NCI-H187 (cell line): ENCODE data around the gene RRBP1.
A peak's percentile ranks its signal among the peaks of the same experiment; 100 is the strongest.

Experiments used
- DNase-seq, 2 experiments: peaks; one replicate each; lab custom pipeline; 2025; lab: John Stamatoyannopoulos, UW

The RRBP1 gene, protein sequence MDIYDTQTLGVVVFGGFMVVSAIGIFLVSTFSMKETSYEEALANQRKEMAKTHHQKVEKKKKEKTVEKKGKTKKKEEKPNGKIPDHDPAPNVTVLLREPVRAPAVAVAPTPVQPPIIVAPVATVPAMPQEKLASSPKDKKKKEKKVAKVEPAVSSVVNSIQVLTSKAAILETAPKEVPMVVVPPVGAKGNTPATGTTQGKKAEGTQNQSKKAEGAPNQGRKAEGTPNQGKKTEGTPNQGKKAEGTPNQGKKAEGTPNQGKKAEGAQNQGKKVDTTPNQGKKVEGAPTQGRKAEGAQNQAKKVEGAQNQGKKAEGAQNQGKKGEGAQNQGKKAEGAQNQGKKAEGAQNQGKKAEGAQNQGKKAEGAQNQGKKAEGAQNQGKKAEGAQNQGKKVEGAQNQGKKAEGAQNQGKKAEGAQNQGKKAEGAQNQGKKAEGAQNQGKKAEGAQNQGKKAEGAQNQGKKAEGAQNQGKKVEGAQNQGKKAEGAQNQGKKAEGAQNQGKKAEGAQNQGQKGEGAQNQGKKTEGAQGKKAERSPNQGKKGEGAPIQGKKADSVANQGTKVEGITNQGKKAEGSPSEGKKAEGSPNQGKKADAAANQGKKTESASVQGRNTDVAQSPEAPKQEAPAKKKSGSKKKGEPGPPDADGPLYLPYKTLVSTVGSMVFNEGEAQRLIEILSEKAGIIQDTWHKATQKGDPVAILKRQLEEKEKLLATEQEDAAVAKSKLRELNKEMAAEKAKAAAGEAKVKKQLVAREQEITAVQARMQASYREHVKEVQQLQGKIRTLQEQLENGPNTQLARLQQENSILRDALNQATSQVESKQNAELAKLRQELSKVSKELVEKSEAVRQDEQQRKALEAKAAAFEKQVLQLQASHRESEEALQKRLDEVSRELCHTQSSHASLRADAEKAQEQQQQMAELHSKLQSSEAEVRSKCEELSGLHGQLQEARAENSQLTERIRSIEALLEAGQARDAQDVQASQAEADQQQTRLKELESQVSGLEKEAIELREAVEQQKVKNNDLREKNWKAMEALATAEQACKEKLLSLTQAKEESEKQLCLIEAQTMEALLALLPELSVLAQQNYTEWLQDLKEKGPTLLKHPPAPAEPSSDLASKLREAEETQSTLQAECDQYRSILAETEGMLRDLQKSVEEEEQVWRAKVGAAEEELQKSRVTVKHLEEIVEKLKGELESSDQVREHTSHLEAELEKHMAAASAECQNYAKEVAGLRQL (N-terminal part only)

DNA sequence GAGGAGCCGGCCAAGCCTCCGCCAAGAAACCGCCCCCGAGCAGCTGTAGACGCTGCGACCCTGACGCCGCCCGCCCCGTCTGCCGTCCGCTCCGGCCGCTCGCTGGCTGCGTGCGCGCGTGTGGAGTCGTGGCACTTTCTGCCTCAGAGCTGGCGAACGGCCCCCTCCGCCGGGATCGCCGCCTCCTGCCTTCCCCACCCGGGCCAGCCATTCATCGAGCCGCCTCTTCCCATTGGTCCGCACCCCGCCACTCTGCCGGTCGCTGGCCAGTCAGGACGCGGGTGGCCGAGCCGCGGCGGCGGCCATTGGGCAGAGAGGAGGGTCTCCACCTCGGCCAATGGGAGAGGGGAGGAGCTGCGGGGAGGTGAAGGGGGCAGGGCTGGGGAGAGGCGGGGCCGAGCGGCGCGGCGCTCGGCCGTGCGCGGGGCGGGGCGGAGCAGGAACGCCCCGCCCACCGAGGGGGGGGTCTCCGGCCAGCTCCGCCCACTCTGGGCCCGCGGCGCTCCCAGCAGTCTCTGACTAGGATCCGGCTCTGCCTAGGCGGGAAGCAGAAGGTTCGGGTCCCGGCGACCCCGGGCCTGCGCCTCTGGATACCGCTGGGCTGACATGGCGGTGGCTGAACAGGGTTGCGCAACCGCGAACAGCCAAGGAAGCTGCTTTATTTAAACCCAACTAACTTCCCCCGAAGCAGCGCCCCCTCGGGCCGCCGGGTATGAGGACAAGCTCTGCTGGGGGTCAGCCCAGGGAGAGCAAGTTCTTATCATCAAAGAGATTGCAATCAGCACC is at the start of gene RRBP1:
RRBP1 (minus strand) TSS at position 140 of the 786 bp plus-strand sequence. CDS start 21,735 bp downstream, outside the sequence.
- peak; percentile 72 to 94 for DNase-seq

DNA sequence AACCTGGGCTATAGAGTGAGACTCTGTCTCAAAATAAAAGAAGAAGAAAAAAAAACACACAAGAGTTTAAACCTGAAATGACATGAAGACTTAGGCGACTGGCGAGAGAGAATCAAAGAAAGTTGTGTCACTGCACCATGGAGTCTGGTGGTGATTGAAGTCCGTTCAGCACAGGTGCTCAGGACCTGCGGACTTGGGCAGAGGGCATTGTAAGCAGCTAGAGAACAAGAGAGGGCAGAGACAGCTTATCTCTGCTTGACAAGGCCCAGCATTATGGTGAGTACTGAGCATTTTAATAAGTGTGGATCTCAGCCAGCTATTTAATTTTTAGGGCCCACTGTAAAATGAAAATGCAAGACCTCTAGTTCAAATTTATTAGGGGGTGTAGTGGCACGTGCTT is 49.2 kb upstream of the RRBP1 start:
- DNase-seq = no peak

- DNase-seq = no peak
Measured at GRCh38 chr20:17730071-17730470, 48.0 kb upstream of the RRBP1 start.

DNA sequence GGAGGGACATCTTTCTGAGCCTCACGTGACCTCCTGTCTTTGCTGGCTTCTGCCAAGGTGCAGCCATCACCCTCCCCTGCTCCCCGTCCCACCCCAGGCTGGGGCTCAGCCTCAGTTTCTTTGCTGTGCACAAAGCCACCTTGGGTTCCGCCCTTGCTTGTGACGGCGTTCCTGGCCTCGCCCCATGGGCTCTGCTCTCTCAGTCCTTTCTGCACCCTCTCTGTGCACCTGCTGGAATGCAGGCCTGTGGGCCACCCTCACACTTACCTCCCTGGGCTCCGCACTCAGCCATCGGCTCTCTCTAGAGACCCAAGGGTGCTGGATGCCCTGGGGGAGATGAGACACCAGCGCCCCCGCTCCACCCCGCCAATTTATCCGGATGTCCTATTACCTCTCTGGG is 46.0 kb upstream of the RRBP1 start:
- no peak for DNase-seq

- no peak for DNase-seq
Measured at GRCh38 chr20:17727351-17727750, 45.3 kb upstream of the RRBP1 start.

DNA sequence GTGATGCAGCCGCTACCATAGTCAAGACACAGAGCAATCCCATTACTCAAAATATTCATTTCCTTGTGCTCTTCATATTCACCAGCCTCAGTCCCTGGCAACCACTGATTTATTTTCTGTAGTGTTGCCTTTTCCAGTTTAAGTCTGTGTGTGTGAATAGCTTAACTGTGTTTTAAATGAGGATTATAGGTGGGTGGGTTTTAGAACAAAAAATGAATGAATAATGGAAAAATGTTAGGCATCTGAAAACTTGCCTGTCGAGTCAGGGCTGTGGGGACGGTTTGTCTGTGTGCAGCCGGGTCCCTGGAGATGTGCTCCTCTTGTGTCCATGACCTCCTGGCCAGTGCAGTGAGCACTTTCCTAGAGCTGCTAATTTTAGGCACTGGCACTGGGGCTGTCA is 44.9 kb upstream of the RRBP1 start:
- DNase-seq = no peak

GRCh38 chr20:17725094-17725835 is 43.2 kb upstream of the RRBP1 start:
- peak; percentile 73 to 86 for DNase-seq

DNA sequence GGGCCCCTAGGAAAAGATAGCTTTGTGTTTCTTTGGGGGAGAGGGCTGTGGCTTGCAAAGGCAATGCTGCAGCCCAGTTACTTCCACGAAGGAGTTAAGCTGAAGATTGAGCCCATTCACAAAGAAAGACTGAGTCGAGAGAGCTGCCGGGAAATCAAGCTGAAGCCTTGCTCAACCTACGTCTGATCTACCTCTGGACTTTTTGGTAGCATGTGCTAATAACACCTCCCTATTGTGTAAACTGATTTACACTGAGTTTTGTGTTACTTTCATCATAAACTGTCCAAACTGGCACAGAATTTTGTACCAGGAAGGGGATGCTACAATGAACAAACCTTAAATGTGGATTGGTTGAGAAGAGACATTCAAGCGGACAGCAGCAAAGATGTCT is 41.3 kb upstream of the RRBP1 start:
- DNase-seq = no peak

GRCh38 chr20:17722493-17723300 is 40.7 kb upstream of the RRBP1 start:
- no peak for DNase-seq

GRCh38 chr20:17721802-17722486 is 39.9 kb upstream of the RRBP1 start:
- no peak for DNase-seq

DNA sequence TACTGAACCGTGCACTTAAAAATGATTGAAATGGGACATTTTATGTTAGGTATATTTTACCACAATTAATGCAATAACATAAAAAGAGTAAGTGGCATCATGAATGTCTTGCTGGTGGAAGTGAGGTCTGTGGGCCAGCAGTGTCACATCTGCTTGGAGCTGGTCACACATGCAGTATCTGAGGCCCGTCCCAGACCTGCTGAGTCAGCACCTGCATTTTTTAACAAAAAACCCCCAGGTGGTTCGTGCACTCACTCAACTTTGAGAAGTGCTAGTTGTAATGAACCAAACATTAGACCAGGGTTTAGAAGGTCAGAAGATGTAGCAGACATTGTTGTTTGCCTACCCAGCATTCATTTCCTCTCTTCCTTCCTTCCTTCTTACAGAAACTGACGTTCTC is 38.7 kb upstream of the RRBP1 start:
- no peak for DNase-seq

DNA sequence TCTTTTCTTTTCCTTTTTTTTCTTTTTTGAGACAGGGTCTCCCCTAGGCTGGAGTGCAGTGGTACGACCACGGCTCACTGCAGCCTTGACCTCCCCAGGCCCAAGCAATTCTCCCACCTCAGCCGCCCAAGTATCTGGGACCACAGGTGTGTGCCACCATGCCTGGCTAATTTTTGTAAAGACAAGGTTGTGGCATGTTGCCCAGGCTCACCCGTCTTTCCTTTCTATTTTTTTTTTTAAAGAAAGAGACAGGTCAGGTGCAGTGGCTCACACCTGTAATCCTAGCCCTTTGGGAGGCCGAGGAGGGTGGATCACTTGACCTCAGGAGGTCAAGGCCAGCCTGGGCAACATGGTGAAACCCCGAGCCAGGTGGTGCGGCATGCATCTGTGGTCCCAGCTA is 34.3 kb upstream of the RRBP1 start:
- no peak for DNase-seq

- DNase-seq = no peak
Measured at GRCh38 chr20:17715075-17715474, 33.0 kb upstream of the RRBP1 start.

DNA sequence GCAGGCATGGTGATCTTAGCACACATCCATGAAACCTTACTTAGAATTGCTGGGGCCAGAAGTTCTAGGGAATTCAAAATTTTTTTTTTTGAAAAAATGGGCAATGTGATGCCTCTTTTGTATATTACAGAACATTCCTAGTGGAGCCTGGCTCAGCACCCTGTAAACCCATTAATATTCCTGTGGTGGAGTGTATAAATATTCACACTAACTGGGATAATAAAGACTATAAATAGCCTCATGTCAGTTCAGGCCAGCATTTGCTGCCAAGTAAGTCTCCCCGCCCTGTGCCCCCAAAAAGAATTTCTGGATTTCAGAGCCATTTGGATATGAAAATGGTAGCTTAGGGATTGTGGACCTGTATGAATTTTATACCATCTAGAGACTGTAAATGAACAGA is 32.6 kb upstream of the RRBP1 start:
- DNase-seq = no peak

DNA sequence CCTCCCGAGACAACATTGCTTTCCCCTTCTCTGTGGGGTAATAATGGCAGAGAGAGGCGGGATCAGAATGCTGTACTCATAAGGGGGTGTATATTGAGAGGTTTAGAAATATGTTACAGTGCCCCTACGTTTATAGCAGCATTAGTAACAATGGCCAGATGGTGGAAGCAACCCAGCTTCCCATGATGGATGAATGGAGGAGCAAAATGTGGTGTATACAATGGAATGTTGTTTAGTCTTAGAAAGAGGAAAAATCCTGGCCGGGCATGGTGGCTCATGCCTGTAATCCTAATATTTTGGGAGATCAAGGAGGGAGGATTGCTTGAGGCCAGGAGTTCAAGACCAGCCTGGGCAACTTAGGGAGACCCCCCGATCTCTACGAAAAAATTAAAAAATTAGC is 30.7 kb upstream of the RRBP1 start:
- no peak for DNase-seq

DNA sequence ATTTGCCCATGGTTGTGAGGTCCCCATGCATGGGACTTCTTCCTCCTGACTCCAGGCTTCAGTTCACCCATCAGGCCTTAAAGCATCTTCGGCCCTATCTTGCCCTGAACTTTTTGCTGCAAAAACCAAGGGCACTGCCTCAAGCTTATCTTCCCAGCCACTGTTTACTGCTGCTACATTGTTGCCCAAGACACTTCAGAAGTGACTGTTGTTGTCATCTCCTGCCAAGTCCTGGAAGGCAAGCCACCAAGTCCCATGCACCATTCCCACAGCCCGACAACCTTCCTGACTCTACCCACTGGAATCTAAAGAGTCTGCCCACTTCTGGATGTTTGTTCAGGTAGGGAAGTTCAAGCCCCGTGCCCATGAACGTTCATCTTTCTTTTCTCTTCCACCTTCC is 30.2 kb upstream of the RRBP1 start:
- DNase-seq = no peak

DNA sequence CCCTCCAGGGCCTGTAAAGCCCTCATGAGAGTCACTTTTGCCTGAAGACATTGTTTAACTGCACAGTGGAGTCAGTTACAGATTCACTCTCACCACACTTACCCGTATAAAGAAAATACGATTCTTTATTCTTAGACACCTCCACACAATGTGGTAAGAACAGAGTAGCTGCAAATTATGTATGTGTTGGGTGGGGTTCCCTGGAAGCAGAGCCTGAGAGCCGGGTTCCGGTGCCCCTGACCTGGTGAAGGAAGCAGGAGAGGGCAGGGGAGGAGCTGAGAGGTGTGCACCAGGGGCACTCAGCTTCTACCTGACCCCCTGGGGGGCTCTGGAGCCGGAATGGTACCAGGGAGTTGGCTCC is 29.2 kb upstream of the RRBP1 start:
- DNase-seq = no peak

DNA sequence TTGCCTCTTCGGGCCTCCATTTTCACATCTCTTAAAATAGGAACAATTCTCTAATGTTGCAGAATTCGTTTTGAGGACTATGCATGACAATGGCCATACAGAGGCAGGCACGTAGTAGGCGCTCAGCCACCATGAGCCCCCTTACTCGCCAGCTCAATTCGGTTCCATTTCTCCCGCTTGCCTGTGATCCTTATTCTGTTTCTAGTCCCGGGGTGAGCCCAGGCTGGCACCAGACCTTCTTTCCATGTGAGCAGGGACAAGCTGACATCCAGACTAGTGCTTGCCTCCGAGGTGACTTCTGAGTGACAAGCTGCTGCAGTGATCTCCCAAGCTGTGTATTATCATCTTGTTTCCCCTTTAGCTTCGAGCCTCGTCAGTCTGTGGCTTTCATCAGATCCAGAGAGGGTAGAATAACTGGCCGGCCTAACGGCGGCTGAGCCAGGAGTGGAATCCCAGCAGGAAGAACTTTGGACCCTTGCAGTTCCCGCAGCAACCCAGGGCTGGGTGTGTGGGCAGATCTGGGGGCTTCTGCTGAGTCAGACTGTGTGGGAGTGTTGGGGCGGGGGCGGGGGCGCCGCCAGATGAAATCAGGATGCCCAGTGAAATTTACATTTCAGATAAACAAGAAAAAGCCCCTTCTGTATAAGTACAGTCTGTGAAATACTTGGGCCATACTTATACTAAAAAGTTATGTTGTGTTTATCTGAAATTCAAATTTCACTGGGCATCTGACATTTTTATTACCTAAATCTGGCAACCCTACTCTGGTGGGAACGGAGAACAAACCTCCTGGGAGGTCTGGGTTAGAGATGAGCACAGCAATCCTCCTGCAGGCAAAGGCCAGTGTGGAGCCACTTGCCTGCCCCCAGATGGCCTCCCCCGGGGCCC is 28.6 kb upstream of the RRBP1 start:
- no peak for DNase-seq
